Heart right ventricle (tissue), 16 donors: ENCODE data around the gene FCAMR. TPM values are rescaled to one million over a fixed set of nuclear protein-coding genes. Genes with fewer than 3 reads are reported as not detected.

Source experiments
- ATAC-seq, 8 donors: fragments of 200-7000 bp; cut with Tn5 transposase; one replicate each; pipeline ENCODE4 v1.9.1; 2020; ENCODE audit warnings: mild to moderate bottlenecking in 8 of 8, moderate library complexity in 8 of 8, moderate number of reproducible peaks in 1 of 8
- DNase-seq, 2 donors: peaks; one replicate each; pipeline ENCODE4 v3.0.0-alpha.2; 2020
- H3K27ac ChIP-seq, 10 donors: fragments of 200-600 bp; sonication (generic) in 2 of 10; one replicate each; pipeline versions ENCODE4 v1.5.0 to v1.8.0; 2020 to 2022; ENCODE audit warnings: mild to moderate bottlenecking in 3 of 10
- H3K27me3 ChIP-seq, 7 donors: fragments of 200-600 bp; one replicate each; pipeline ENCODE4 v1.8.0; 2021 to 2022; ENCODE audit warnings: mild to moderate bottlenecking in 2 of 7
- H3K36me3 ChIP-seq, 9 donors: fragments of 200-600 bp; sonication (generic) in 1 of 9; one replicate each; pipeline versions ENCODE4 v1.5.0 to v1.8.0; 2020 to 2022; ENCODE audit warnings: mild to moderate bottlenecking in 2 of 9
- H3K4me1 ChIP-seq, 9 donors: fragments of 200-600 bp; sonication (generic) in 1 of 9; one replicate each; pipeline versions ENCODE4 v1.5.0 to v1.8.0; 2020 to 2022; ENCODE audit warnings: mild to moderate bottlenecking in 4 of 9
- H3K4me3 ChIP-seq, 10 donors: fragments of 200-600 bp; sonication (generic) in 2 of 10; one replicate each; pipeline versions ENCODE4 v1.5.0 to v1.8.0; 2020 to 2022; ENCODE audit warnings: mild to moderate bottlenecking in 7 of 10, moderate library complexity in 2 of 10
- H3K9me3 ChIP-seq, 11 donors: fragments of 200-600 bp in 10 of 11; sonication (generic) in 2 of 11; one replicate each; pipeline versions ENCODE4 v1.5.0 to v1.8.0; 2013 to 2022; ENCODE audit warnings: mild to moderate bottlenecking in 2 of 11, control low read depth in 1 of 11, moderate library complexity in 1 of 11
- CTCF ChIP-seq, 9 donors: fragments of 200-600 bp; sonication (generic) in 2 of 9; IDR thresholded peaks; one replicate each; pipeline versions ENCODE4 v1.5.0 to v1.8.0; 2021 to 2022; ENCODE audit warnings: antibody characterized with exemption in 9 of 9, mild to moderate bottlenecking in 5 of 9, moderate library complexity in 1 of 9
- WGBS, 2 donors: extraction: QIAGEN DNeasy Blood & Tissue Kit; methylation state at CpG; one replicate each; pipeline ENCODE4 v1.1.7; 2013; ENCODE audit warnings: inconsistent platforms in 1 of 2; 5-methylcytosine and 5-hydroxymethylcytosine counted together
- intact Hi-C, 10 donors: fragments of 100-400 bp; cut with DNase I; formaldehyde crosslinking; loops; one replicate each; pipeline versions ENCODE4 v1.11.1 to v1.14.2; 2022
- polyA plus RNA-seq, 2 donors: library from polyadenylated mRNA; stranded (reverse); fragments of 200-250 nt; gene quantifications; one replicate each; pipeline ENCODE4 v1.2.3, GENCODE V29; 2013
- total RNA-seq, 10 donors: library from RNA; stranded (reverse); fragmentation: NEBNext Ultra II Directional in 3 of 10; extraction: Animal tissue kit (Norgen Biotek cat#: 25700) in 3 of 10; gene quantifications; one replicate each; pipeline versions ENCODE4 v1.2.1 to v1.2.4, GENCODE V29; 2021 to 2023
- donor health status: Arrhythmogenic right ventricular cardiomyopathy.
- donor health status: ischemic (EF 13 %, LVEDD 7.1; RV severe dilation, severe dysfunction).
- donor health status: healthy with polysubstance abuse.
- donor health status: DM: no; HTN: yes; CAD: no.
- donor health status: DM: no; HTN: no; CAD: no.
- donor health status: ischemic (EF 25% LVEDD 6.9; RV normal size, moderate dysfunction).
- donor health status: ischemic (EF 25% LVEDD 5.7; RV mildly dilated, moderate dysfunction).
- donor health status: healthy.
- donor health status: DM: yes; HTN: yes; CAD: no.
- donor health status: Ischemic cardiomyopathy.
- donor health status: ischemic (EF 35%, LVEDD 5.7; RV mildly dilated, moderate dysfunction).
- donor health status: nonischemic (EF 11% LVEDD 7.7; RV severe dilation, severe dysfunction).
- donor health status: DM: yes; HTN: yes; CAD: no.
- donor health status: PGD.
- donor health status: ischemic (EF 29% LVEDD 5.4; RV normal size, mild dysfunction).
- donor health status: nonischemic (EF 23%, LVEDD 6.1; RV moderate dilation, normal function).

The FCAMR gene
- total and polyA plus RNA-seq, 12 donors, result not detected

- H3K4me1 ChIP-seq, result peaks cover 4 to 37% (median 14%) of the 10 kb centered on the region in 9 donors
- no peak for DNase-seq
- no peak overlapping the region for H3K27ac ChIP-seq
- no peak for ATAC-seq
- H3K36me3 ChIP-seq, result peaks cover 0 to 3% (median 0%) of the 10 kb centered on the region in 9 donors
- no peaks in the 10 kb centered on the region for H3K9me3 ChIP-seq
- H3K27me3 ChIP-seq, result peaks cover 0 to 37% (median 12%) of the 10 kb centered on the region in 7 donors
- intact Hi-C loops, result loop anchor here in 2 of 10 donors (1.0 to 10.0 kb wide), 2 partner anchors 292 to 413 kb away; no protein-coding TSS in a partner anchor
- no peak for TF ChIP-seq CTCF (IDR thresholded peaks at IDR 0.05)
- no peak overlapping the region for H3K4me3 ChIP-seq
- 92 to 96% methylated on average over 10 of the region's 10 CpGs for WGBS, 2 donors
Observed at GRCh38 chr1:206908038-206908437, 62.2 kb downstream of the FCAMR start.

Other genes starting within 250 kb of the FCAMR start
- gene IL19, start 199.7 kb downstream of the FCAMR start, total RNA-seq, result not detected
- gene IL19, start 199.7 kb downstream of the FCAMR start, polyA plus RNA-seq, result not detected
- gene IL10, start 198.0 kb downstream of the FCAMR start, total RNA-seq, result 1 to 10 TPM in 3 of 10 donors, under 1 TPM in 5, not detected in 2; 0.25 to 2.6 (median 0.74) TPM
- 1 to 10 TPM in 1 of 2 donors, under 1 TPM in 1; 0.81 to 1.1 TPM for gene IL10, start 198.0 kb downstream of the FCAMR start, polyA plus RNA-seq
- gene IL20, start 104.8 kb downstream of the FCAMR start, total RNA-seq, result not detected
- gene IL20, start 104.8 kb downstream of the FCAMR start, polyA plus RNA-seq, result not detected
- gene IL24, start 73.0 kb downstream of the FCAMR start, total RNA-seq, result not detected
- gene IL24, start 73.0 kb downstream of the FCAMR start, polyA plus RNA-seq, result under 1 TPM in 1 of 2 donors, not detected in 1; 0.26 TPM
- gene FCMR, start 48.5 kb downstream of the FCAMR start, total RNA-seq, result 10 to 100 TPM in 1 of 10 donors, 1 to 10 TPM in 9; 1.3 to 13.4 (median 3.7) TPM
- gene FCMR, start 48.5 kb downstream of the FCAMR start, polyA plus RNA-seq, result 1 to 10 TPM in 1 of 2 donors, under 1 TPM in 1; 0.37 to 2.8 TPM
- under 1 TPM in 2 of 10 donors, not detected in 8; 0.10 to 0.11 TPM for gene PIGR, start 24.0 kb downstream of the FCAMR start, total RNA-seq
- under 1 TPM in 1 of 2 donors, not detected in 1; 0.01 TPM for gene PIGR, start 24.0 kb downstream of the FCAMR start, polyA plus RNA-seq
- 1 to 10 TPM in 1 of 10 donors, under 1 TPM in 9; 0.36 to 1.5 (median 0.65) TPM for gene C1orf116, start 62.3 kb upstream of the FCAMR start, total RNA-seq
- under 1 TPM; 0.07 to 0.16 TPM for gene C1orf116, start 62.3 kb upstream of the FCAMR start, polyA plus RNA-seq
- gene YOD1, start 80.7 kb upstream of the FCAMR start, total RNA-seq, result 1 to 10 TPM; 4.1 to 9.1 (median 5.9) TPM
- gene YOD1, start 80.7 kb upstream of the FCAMR start, polyA plus RNA-seq, result 1 to 10 TPM; 2.6 to 3.7 TPM
- 100 to 1,000 TPM in 5 of 10 donors, 10 to 100 TPM in 5; 45.3 to 161 (median 89.5) TPM for gene PFKFB2, start 82.8 kb upstream of the FCAMR start, total RNA-seq
- gene PFKFB2, start 82.8 kb upstream of the FCAMR start, polyA plus RNA-seq, result 10 to 100 TPM in 1 of 2 donors, 1 to 10 TPM in 1; 5.2 to 41.4 TPM
- gene C4BPB, start 118.4 kb upstream of the FCAMR start, total RNA-seq, result 1 to 10 TPM in 1 of 10 donors, under 1 TPM in 2, not detected in 7; 0.49 to 1.7 (median 0.57) TPM
- gene C4BPB, start 118.4 kb upstream of the FCAMR start, polyA plus RNA-seq, result under 1 TPM in 1 of 2 donors, not detected in 1; 0.06 TPM
- not detected for gene C4BPA, start 133.8 kb upstream of the FCAMR start, total RNA-seq
- gene C4BPA, start 133.8 kb upstream of the FCAMR start, polyA plus RNA-seq, result not detected